Lung (tissue), 12 donors: ENCODE results near the gene DNAJC9. TPM values are rescaled to one million over a fixed set of nuclear protein-coding genes. Genes with fewer than 3 reads are reported as not detected.
"Not testable (repeated sequence)": the region's sequence is repeated elsewhere in the genome, so short reads cannot be mapped to it uniquely, and the experiment has no call there.

ENCODE experiments used
- ATAC-seq: fragments of 200-7000 bp; cut with Tn5 transposase; one replicate; pipeline ENCODE4 v1.9.1; 2020; ENCODE audit warnings: moderate number of reproducible peaks; ENCODE audit not compliant: insufficient read depth, low FRiP score
- DNase-seq, 3 donors: peaks; one replicate each; pipeline ENCODE4 v3.0.0-alpha.2; 2013 to 2017
- H3K27ac ChIP-seq, 2 donors: one replicate each; pipeline ENCODE4 v1.5.1; 2013; ENCODE audit warnings: mild to moderate bottlenecking in 2 of 2, moderate library complexity in 2 of 2, control low read depth in 1 of 2, inconsistent platforms in 1 of 2, low read depth in 1 of 2, low read length in 1 of 2
- H3K27me3 ChIP-seq, 3 donors: one replicate each; pipeline ENCODE4 v1.5.1; 2013; ENCODE audit warnings: low read length in 2 of 3; ENCODE audit not compliant: control insufficient read depth in 3 of 3, insufficient read depth in 3 of 3
- H3K36me3 ChIP-seq, 4 donors: one replicate each; pipeline ENCODE4 v1.5.1; 2013; ENCODE audit warnings: low read length in 4 of 4, mild to moderate bottlenecking in 1 of 4, moderate library complexity in 1 of 4; ENCODE audit not compliant: control insufficient read depth in 4 of 4, insufficient read depth in 4 of 4
- H3K4me1 ChIP-seq, 5 donors: one replicate each; pipeline ENCODE4 v1.5.1; 2013; ENCODE audit warnings: low read length in 5 of 5, mild to moderate bottlenecking in 2 of 5, moderate library complexity in 1 of 5; ENCODE audit not compliant: control insufficient read depth in 5 of 5, insufficient read depth in 5 of 5
- H3K4me3 ChIP-seq: one replicate; pipeline ENCODE4 v1.5.1; 2013; ENCODE audit warnings: mild to moderate bottlenecking, control low read depth, moderate library complexity
- H3K9ac ChIP-seq, 2 donors: one replicate each; pipeline ENCODE4 v1.5.1; 2013; ENCODE audit warnings: low read length in 2 of 2, control low read depth in 1 of 2; ENCODE audit not compliant: insufficient read depth in 1 of 2
- H3K9me3 ChIP-seq, 4 donors: one replicate each; pipeline ENCODE4 v1.5.1; 2013; ENCODE audit warnings: low read length in 3 of 4, mild to moderate bottlenecking in 1 of 4, moderate library complexity in 1 of 4; ENCODE audit not compliant: control insufficient read depth in 4 of 4, insufficient read depth in 3 of 4
- WGBS, 2 donors: extraction: QIAGEN DNeasy Blood & Tissue Kit; methylation state at CpG; one replicate each; pipeline ENCODE4 v1.1.7; 2013; 5-methylcytosine and 5-hydroxymethylcytosine counted together
- polyA plus RNA-seq, 2 donors: library from polyadenylated mRNA; stranded (reverse); fragments of 200-250 nt; gene quantifications; one replicate each; pipeline ENCODE4 v1.2.1, GENCODE V29; 2013
- total RNA-seq, 2 donors: library from RNA; depleted of rRNA in 1 of 2; stranded (reverse); fragments of >200 nt in 1 of 2; gene quantifications; one replicate each; pipeline ENCODE4 v1.2.1, GENCODE V29; 2014 to 2021
- TF ChIP-seq, protein P1 (sequence below): IDR thresholded peaks from 2 replicates; pipeline ENCODE4 v1.5.1; 2012; ENCODE audit warnings: mild to moderate bottlenecking; ENCODE audit errors: control extremely low read depth, extremely low read depth
- donor health status: control.
- donor health status: control.
- donor health status: Bipolar disorder and iron deficiency.
- donor health status: healthy.
- donor health status: DM: yes; HTN: yes; CAD: no.

Gene DNAJC9
- total and polyA plus RNA-seq, 4 donors = 7.5 to 21.0 (median 11.5) TPM

DNA sequence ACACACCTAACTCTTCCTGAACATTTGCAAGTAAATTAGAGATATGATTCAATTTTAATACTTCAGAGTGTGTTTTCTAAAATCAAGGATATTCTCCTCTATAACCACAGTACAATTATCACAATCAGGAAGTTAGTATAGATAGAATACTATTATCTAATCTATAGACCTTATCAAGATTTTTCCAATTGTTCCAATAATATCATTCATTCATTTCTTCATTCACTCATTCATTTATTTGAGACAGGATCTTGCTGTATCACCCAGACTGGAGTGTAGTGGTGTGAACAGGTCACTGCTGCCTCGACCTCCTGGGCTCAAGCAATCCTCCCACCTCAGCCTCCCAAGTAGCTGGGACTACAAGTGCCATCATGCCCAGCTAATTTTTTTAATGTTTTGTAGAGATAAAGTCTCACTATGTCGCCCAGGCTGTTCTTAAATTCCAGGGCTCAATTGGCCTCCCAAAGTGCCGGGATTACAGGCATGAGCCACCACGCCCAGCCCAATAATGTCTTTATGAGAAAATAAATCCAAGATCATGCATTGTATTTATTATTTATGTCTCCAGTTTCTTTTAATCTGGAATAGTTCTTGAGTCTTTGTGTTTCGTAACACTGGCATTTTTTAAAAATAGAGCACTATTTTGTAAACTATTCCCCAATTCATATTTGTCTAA is 16.0 kb upstream of the DNAJC9 start:
- DNase-seq = no peak

DNA sequence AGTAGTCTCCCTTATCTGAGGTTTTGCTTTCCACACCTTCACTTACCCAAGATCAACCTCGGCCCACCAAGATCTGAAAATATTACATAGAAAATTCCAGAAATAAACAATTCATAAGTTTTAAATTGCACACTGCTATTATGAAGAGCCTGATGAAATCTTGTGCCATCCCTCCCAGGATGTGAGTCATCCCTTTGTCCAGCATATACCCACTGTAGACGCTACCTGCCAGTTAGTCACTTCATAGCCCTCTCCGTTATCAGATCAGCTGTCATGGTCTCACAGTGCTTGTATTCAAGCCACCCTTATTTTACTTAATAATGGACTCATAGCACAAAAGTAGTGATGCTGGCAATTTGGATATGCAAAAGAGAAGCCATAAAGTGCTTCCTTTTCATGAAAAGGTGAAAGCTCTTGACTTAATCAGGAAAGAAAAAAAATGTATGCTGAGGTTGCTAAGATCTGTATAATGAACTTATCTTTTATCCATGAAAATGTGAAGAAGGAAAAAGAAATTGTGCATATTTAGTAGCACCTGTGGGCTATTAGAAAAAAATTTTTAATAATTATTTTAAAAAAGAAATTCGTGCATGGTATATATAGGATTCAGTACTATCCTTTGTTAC is 15.2 kb upstream of the DNAJC9 start:
- DNase-seq (no peak), ATAC-seq (no peak)
- no peaks in the 10 kb centered on the region for H3K4me1 ChIP-seq
- no peaks in the 10 kb centered on the region for H3K27me3 ChIP-seq
- H3K27ac ChIP-seq = no peak overlapping the region
- no peak overlapping the region for H3K4me3 ChIP-seq
- TF ChIP-seq, protein P1, sequence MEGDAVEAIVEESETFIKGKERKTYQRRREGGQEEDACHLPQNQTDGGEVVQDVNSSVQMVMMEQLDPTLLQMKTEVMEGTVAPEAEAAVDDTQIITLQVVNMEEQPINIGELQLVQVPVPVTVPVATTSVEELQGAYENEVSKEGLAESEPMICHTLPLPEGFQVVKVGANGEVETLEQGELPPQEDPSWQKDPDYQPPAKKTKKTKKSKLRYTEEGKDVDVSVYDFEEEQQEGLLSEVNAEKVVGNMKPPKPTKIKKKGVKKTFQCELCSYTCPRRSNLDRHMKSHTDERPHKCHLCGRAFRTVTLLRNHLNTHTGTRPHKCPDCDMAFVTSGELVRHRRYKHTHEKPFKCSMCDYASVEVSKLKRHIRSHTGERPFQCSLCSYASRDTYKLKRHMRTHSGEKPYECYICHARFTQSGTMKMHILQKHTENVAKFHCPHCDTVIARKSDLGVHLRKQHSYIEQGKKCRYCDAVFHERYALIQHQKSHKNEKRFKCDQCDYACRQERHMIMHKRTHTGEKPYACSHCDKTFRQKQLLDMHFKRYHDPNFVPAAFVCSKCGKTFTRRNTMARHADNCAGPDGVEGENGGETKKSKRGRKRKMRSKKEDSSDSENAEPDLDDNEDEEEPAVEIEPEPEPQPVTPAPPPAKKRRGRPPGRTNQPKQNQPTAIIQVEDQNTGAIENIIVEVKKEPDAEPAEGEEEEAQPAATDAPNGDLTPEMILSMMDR = no peak
- H3K9ac ChIP-seq = no peak overlapping the region
- no peaks in the 10 kb centered on the region for H3K36me3 ChIP-seq
- H3K9me3 ChIP-seq = no peaks in the 10 kb centered on the region
- 64 to 71% methylated on average over 4 of the region's 4 CpGs for WGBS, 2 donors

More for the DNA sequence above, 16.0 kb upstream of the DNAJC9 start:
- 73 to 82% methylated on average over 5 of the region's 5 CpGs for WGBS, 2 donors
- Histone ChIP-seq H3K36me3 (no peaks in the 10 kb centered on the region), H3K9me3 (no peaks in the 10 kb centered on the region), H3K27me3 (no peaks in the 10 kb centered on the region), H3K4me3 (no peak overlapping the region), H3K4me1 (no peaks in the 10 kb centered on the region), H3K9ac (no peak overlapping the region), H3K27ac (no peak overlapping the region)
- ATAC-seq = no peak
- TF ChIP-seq, protein P1 = no peak

DNA sequence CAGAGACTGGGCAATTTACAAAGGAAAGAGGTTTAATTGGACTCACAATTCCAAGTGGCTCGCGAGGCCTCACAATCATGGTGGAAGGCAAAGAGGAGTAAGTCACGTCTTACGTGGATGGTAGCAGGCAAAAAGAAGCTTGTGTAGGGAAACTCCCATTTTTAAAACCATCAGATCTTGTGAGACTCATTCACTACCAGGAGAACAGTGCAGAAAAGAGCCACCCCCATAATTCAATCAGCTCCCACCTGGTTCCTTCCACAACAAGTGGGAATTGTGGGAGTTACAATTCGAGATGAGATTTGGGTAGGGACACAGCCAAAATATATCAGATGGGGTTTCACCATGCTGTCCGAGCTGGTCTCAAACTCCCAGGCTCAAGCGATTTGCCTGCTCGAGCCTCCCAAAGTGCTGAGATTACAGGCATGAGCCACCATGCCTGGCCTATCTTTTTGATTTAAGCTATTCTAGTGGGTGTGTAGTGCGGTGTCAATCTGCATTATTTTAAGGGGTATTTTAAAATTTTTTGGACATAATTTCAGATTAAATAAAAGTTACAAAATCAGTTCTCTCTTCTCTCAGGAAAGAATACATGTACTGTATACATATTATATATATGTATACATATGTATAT is 14.4 kb upstream of the DNAJC9 start:
- WGBS, 2 donors = 94 to 97% methylated on average over 9 of the region's 9 CpGs
- TF ChIP-seq, protein P1 = no peak
- Histone ChIP-seq H3K36me3 (no peaks in the 10 kb centered on the region), H3K9ac (no peak overlapping the region), H3K27me3 (no peaks in the 10 kb centered on the region), H3K4me1 (no peaks in the 10 kb centered on the region), H3K27ac (no peak overlapping the region), H3K9me3 (no peaks in the 10 kb centered on the region), H3K4me3 (no peak overlapping the region)
- ATAC-seq (no peak), DNase-seq (no peak)

DNA sequence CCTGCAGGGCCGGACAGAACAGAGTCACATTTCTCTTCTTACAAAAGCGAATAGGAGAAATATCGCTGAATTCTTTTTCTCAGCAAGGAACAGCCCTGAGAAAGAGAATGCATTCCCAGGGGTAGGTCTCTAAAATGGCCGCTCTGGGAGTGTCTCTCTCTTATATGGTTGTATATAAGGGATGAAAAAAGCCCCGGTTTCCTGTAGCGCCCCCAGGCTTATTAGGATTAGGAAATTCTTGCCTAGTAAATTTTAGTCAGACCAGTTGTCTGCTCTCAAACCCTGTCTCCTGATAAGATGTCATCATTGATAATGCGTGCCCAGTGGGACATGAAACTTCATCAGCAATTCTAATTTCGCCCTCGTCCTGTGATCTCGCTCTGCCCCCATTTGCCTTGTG is 11.6 kb upstream of the DNAJC9 start:
- not testable (repeated sequence) for H3K4me3 ChIP-seq, ATAC-seq, H3K9ac ChIP-seq, H3K4me1 ChIP-seq, DNase-seq, H3K9me3 ChIP-seq, H3K27me3 ChIP-seq, H3K27ac ChIP-seq, H3K36me3 ChIP-seq
- WGBS, 2 donors = 95 to 96% methylated on average over 10 of the region's 10 CpGs
